Mesenchymal stem cell (in vitro differentiated cells and primary cell): ENCODE data around the gene STAC.

ENCODE experiments used
- DNase-seq: peaks from one replicate; pipeline ENCODE4 v3.0.0-alpha.2; 2013
- H2AFZ ChIP-seq: one replicate; pipeline ENCODE4 v1.6.1; 2013; ENCODE audit warnings: low read depth, mild to moderate bottlenecking, control low read depth, inconsistent platforms, low read length, moderate library complexity
- H2AK5ac ChIP-seq: 2 replicates; pipeline ENCODE4 v1.6.1; 2013; ENCODE audit warnings: low read length, moderate library complexity, mild to moderate bottlenecking, inconsistent platforms; ENCODE audit not compliant: severe bottlenecking
- H2BK120ac ChIP-seq: one replicate; pipeline ENCODE4 v1.6.1; 2013; ENCODE audit warnings: low read depth, mild to moderate bottlenecking, inconsistent platforms, low read length, moderate library complexity
- H2BK12ac ChIP-seq, 2 experiments: one replicate each; pipeline ENCODE4 v1.6.1; 2013; ENCODE audit warnings: inconsistent platforms in 2 of 2, low read length in 2 of 2, mild to moderate bottlenecking in 2 of 2, moderate library complexity in 2 of 2, control low read depth in 1 of 2
- H2BK15ac ChIP-seq: one replicate; pipeline ENCODE4 v1.6.1; 2013; ENCODE audit warnings: mild to moderate bottlenecking, low read depth, inconsistent platforms; ENCODE audit not compliant: poor library complexity, severe bottlenecking
- H2BK5ac ChIP-seq: 2 replicates; pipeline ENCODE4 v1.6.1; 2013; ENCODE audit warnings: low read depth, mild to moderate bottlenecking, low read length, control low read depth, inconsistent platforms; ENCODE audit not compliant: poor library complexity, severe bottlenecking
- H3K14ac ChIP-seq, 2 experiments: one replicate each; pipeline ENCODE4 v1.6.1; 2013; ENCODE audit warnings: inconsistent platforms in 2 of 2, low read length in 2 of 2, control low read depth in 1 of 2, mild to moderate bottlenecking in 1 of 2, moderate library complexity in 1 of 2
- H3K18ac ChIP-seq, 2 experiments: one replicate each; pipeline ENCODE4 v1.6.1; 2013; ENCODE audit warnings: inconsistent platforms in 2 of 2, low read length in 2 of 2, control low read depth in 1 of 2, low read depth in 1 of 2, mild to moderate bottlenecking in 1 of 2
- H3K23ac ChIP-seq, 2 experiments: one replicate each; pipeline ENCODE4 v1.6.1; 2013; ENCODE audit warnings: inconsistent platforms in 2 of 2, low read length in 2 of 2, mild to moderate bottlenecking in 2 of 2, moderate library complexity in 2 of 2, control low read depth in 1 of 2
- H3K27ac ChIP-seq: 2 replicates; pipeline ENCODE4 v1.5.1; 2013; ENCODE audit warnings: mild to moderate bottlenecking, moderate library complexity, low read length, control low read depth, inconsistent platforms; ENCODE audit not compliant: poor library complexity, severe bottlenecking
- H3K27me3 ChIP-seq, 2 experiments: 2 replicates each; pipeline versions ENCODE4 v1.6.1 to v1.7.0; 2013; ENCODE audit warnings: low read length in 2 of 2, mild to moderate bottlenecking in 2 of 2, moderate library complexity in 2 of 2, control low read depth in 1 of 2, inconsistent platforms in 1 of 2; ENCODE audit not compliant: control insufficient read depth in 1 of 2, insufficient read depth in 1 of 2
- H3K36me3 ChIP-seq, 2 experiments: 2 replicates each; pipeline versions ENCODE4 v1.6.1 to v1.7.0; 2013; ENCODE audit warnings: low read length in 2 of 2, control low read depth in 1 of 2, inconsistent platforms in 1 of 2, low read depth in 1 of 2, mild to moderate bottlenecking in 1 of 2; ENCODE audit not compliant: insufficient read depth in 2 of 2, control insufficient read depth in 1 of 2
- H3K4ac ChIP-seq, 2 experiments: one replicate each; pipeline ENCODE4 v1.6.1; 2013; ENCODE audit warnings: inconsistent platforms in 2 of 2, low read length in 2 of 2, mild to moderate bottlenecking in 2 of 2, moderate library complexity in 2 of 2, control low read depth in 1 of 2, low read depth in 1 of 2
- H3K4me1 ChIP-seq: 2 replicates; pipeline ENCODE4 v1.6.1; 2013; ENCODE audit warnings: low read depth, low read length, control low read depth; ENCODE audit not compliant: control insufficient read depth, insufficient read depth
- H3K4me2 ChIP-seq: 2 replicates; pipeline ENCODE4 v1.6.1; 2013; ENCODE audit warnings: low read length, mild to moderate bottlenecking, inconsistent platforms; ENCODE audit not compliant: poor library complexity, severe bottlenecking
- H3K4me3 ChIP-seq, 2 experiments: 2 replicates each; pipeline versions ENCODE4 v1.5.1 to v1.7.0; 2013; ENCODE audit warnings: low read length in 2 of 2, mild to moderate bottlenecking in 2 of 2, control low read depth in 1 of 2, low read depth in 1 of 2; ENCODE audit not compliant: insufficient read depth in 1 of 2
- H3K79me1 ChIP-seq: replicated peaks from 2 replicates; pipeline ENCODE4 v1.6.1; 2013; ENCODE audit warnings: mild to moderate bottlenecking, control low read depth, low read length, inconsistent platforms; ENCODE audit not compliant: poor library complexity, severe bottlenecking
- H3K9ac ChIP-seq: 2 replicates; pipeline ENCODE4 v1.7.0; 2013; ENCODE audit warnings: mild to moderate bottlenecking, low read length, moderate library complexity
- H3K9me3 ChIP-seq: 2 replicates; pipeline ENCODE4 v1.7.0; 2013; ENCODE audit warnings: mild to moderate bottlenecking, low read length; ENCODE audit not compliant: control insufficient read depth
- H4K8ac ChIP-seq: one replicate; pipeline ENCODE4 v1.6.1; 2013; ENCODE audit warnings: inconsistent platforms, mild to moderate bottlenecking, low read length, moderate library complexity
- H4K91ac ChIP-seq: one replicate; pipeline ENCODE4 v1.6.1; 2013; ENCODE audit warnings: mild to moderate bottlenecking, low read length, inconsistent platforms
- whole genome bisulfite sequencing: methylation state at CpG from one replicate; pipeline ENCODE4 v1.1.7; 2013; ENCODE audit warnings: mixed read lengths; 5-methylcytosine and 5-hydroxymethylcytosine counted together

The STAC gene

DNA sequence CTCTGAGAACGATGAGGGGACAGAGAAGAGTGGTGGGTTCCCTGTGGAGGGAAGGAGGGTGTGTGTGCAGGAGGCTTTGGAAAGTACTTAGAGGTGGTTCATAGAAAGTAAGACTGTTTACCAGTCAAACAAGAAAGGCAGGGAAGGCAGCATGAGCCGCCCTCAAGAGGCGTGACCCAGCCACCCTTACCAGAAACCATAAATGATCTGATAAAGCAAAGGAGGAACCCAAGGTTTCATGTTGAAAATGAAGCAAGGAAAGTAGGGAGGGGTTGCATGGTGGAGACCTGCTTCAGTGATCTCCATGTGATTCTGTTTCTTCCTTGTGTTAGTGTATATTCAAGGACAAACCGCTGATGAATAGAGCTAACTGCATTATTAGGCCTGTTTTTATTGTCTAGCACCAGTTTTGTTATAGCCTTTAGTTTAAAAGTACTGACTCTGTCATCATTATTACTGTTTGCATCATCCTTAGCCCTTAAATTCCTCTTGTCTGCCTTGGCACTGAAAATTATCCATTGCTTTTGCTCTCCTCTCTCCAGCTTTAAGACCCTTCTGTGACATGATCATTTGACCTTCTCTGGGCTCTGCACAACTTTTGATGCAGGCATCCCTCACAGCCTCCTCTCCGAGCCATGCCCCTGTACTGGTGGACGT is 96.1 kb downstream of the STAC start:
- H3K4me1 ChIP-seq, result no peaks in the 10 kb centered on the region
- no peak overlapping the region for H3K27ac ChIP-seq
- no peak overlapping the region for H3K14ac ChIP-seq
- no peak overlapping the region for H4K91ac ChIP-seq
- H3K9ac ChIP-seq, result peak overlapping the region; percentile 68
- no peak overlapping the region for H2BK5ac ChIP-seq
- H2AK5ac ChIP-seq, result no peak overlapping the region
- H4K8ac ChIP-seq, result no peak overlapping the region
- H2AFZ ChIP-seq, result no peak overlapping the region
- no peak overlapping the region for H3K23ac ChIP-seq
- H2BK12ac ChIP-seq, result no peak overlapping the region
- H3K4ac ChIP-seq, result no peak overlapping the region
- H2BK120ac ChIP-seq, result no peak overlapping the region
- H3K27me3 ChIP-seq, result no peaks in the 10 kb centered on the region
- DNase-seq, result no peak
- no peak overlapping the region for H3K4me2 ChIP-seq
- H3K18ac ChIP-seq, result no peak overlapping the region
- no peak overlapping the region for H2BK15ac ChIP-seq
- H3K9me3 ChIP-seq, result peaks cover 6% of the 10 kb centered on the region
- peaks cover 0 to 3% of the 10 kb centered on the region in 2 experiments for H3K36me3 ChIP-seq
- peaks cover 8% of the 10 kb centered on the region for H3K79me1 ChIP-seq
- H3K4me3 ChIP-seq, result no peak overlapping the region
- 70% methylated on average over 3 of the region's 6 CpGs for WGBS

DNA sequence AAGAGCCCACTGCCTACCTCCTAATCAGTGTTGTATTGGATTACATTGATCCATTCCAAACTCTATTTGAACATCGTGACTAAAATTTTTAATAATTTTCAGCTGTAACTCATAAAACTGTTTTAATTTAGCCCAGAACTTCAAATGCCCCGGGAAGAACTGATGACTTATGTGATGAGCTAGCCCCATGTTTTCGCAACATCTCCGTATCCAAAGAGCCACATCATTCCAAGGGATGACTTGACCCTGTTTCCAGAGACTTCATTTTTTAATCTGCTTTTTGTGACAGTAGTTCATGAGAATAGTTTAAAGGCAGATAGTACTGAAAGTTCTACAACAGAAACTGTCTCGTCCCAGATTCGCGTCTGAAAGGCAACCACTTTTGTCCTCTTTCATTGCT is 97.4 kb downstream of the STAC start:
- Histone ChIP-seq H4K8ac (no peak overlapping the region), H3K4ac (no peak overlapping the region), H3K23ac (no peak overlapping the region), H3K4me1 (no peaks in the 10 kb centered on the region), H3K36me3 (no peaks in the 10 kb centered on the region), H2BK15ac (no peak overlapping the region), H3K9ac (peak overlapping the region; percentile 81), H4K91ac (no peak overlapping the region), H2AK5ac (no peak overlapping the region), H3K18ac (no peak overlapping the region), H3K4me3 (peak overlapping the region in 1 of 2 experiments; percentile 45), H3K79me1 (peaks cover 4% of the 10 kb centered on the region), H3K4me2 (no peak overlapping the region), H2BK12ac (no peak overlapping the region), H2BK120ac (no peak overlapping the region), H2BK5ac (no peak overlapping the region), H2AFZ (no peak overlapping the region), H3K14ac (no peak overlapping the region), H3K27me3 (no peaks in the 10 kb centered on the region), H3K9me3 (peaks cover 6% of the 10 kb centered on the region), H3K27ac (no peak overlapping the region)
- WGBS, result 89% methylated on average over 7 of the region's 7 CpGs
- no peak for DNase-seq

DNA sequence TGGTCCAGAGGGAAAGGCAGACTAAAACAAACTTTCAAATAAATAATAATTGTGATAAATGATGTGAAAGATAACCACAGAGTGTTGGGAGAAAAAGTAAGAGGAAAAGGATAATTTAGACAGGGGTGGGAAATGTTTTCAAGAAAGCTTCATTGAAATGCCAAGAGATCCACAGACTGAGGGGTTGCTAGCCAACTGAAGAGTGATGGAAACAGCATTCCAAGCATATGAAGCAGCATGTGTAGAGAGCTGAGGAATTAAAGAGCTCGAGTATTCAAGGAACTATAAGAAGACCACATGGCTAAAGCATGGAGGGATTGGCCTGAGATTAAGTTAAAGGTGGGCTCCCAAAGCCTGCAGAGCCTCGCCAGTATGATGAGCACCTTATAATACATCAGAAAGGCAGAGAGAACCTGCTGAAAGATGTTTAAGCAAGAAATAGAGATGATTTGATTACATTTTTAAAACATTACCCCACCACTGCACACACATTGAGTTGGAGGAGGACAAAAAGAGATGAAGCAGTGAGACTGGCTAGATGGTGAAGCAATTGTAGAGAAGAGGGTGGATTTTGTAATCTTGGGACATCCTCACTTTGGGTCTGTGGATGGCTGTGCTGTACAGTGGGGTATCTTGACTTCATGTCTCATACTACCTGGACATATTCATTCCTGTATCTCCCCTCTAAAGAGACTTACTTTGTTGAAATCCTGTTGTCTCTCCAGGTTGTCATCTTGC is 100.8 kb downstream of the STAC start:
- H3K79me1 ChIP-seq, result peaks cover 9% of the 10 kb centered on the region
- 26% methylated on average over 1 of the region's 2 CpGs for WGBS

DNA sequence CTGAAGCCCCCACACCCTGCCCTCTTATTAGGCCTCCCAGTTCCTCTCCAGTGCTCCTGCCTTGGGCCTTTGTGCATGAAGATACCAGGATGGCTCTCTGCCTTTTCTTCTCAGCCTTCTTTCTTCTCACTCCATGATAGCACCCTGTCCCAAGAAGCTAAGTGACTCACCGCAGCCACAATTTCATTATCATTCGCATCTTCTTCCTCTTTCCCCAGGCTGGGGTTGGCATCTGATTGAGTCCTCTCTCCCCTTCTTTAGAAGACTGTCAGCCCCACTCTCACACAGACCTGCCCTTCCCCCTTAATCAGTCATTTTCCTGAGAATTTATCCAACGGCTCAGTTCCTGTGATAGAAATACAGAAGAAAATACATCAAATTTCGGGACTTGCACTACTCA is 102.0 kb downstream of the STAC start:
- Histone ChIP-seq H2BK15ac (no peak overlapping the region), H3K4me2 (no peak overlapping the region), H3K18ac (no peak overlapping the region), H3K79me1 (peaks cover 9% of the 10 kb centered on the region), H2AK5ac (no peak overlapping the region), H3K9me3 (peaks cover 6% of the 10 kb centered on the region), H4K8ac (no peak overlapping the region), H3K36me3 (peaks cover 8 to 12% of the 10 kb centered on the region in 2 experiments), H3K4ac (no peak overlapping the region), H3K14ac (no peak overlapping the region), H3K4me3 (no peak overlapping the region), H3K4me1 (peaks cover 2% of the 10 kb centered on the region), H3K9ac (no peak overlapping the region), H2BK5ac (no peak overlapping the region), H2BK12ac (no peak overlapping the region), H2BK120ac (no peak overlapping the region), H3K23ac (no peak overlapping the region), H4K91ac (no peak overlapping the region), H3K27ac (no peak overlapping the region), H3K27me3 (no peaks in the 10 kb centered on the region), H2AFZ (no peak overlapping the region)
- no peak for DNase-seq
- WGBS, result 90% methylated on average over 2 of the region's 4 CpGs

More for the DNA sequence above, 100.8 kb downstream of the STAC start:
- Histone ChIP-seq H2BK5ac (no peak overlapping the region), H2BK120ac (no peak overlapping the region), H3K14ac (no peak overlapping the region), H3K27ac (no peak overlapping the region), H3K9ac (peak overlapping the region; percentile 7), H4K8ac (no peak overlapping the region), H3K27me3 (no peaks in the 10 kb centered on the region), H3K4me1 (peaks cover under 1% of the 10 kb centered on the region), H2BK12ac (no peak overlapping the region), H2AK5ac (no peak overlapping the region), H3K23ac (no peak overlapping the region), H2AFZ (no peak overlapping the region), H3K36me3 (peaks cover 2 to 3% of the 10 kb centered on the region in 2 experiments), H3K4ac (no peak overlapping the region), H3K4me3 (no peak overlapping the region), H3K9me3 (peaks cover 6% of the 10 kb centered on the region), H3K18ac (no peak overlapping the region), H2BK15ac (no peak overlapping the region), H4K91ac (no peak overlapping the region), H3K4me2 (no peak overlapping the region)
- DNase-seq, result no peak
